ENCODE measurements around the gene CYB5RL.

Gene CYB5RL

DNA sequence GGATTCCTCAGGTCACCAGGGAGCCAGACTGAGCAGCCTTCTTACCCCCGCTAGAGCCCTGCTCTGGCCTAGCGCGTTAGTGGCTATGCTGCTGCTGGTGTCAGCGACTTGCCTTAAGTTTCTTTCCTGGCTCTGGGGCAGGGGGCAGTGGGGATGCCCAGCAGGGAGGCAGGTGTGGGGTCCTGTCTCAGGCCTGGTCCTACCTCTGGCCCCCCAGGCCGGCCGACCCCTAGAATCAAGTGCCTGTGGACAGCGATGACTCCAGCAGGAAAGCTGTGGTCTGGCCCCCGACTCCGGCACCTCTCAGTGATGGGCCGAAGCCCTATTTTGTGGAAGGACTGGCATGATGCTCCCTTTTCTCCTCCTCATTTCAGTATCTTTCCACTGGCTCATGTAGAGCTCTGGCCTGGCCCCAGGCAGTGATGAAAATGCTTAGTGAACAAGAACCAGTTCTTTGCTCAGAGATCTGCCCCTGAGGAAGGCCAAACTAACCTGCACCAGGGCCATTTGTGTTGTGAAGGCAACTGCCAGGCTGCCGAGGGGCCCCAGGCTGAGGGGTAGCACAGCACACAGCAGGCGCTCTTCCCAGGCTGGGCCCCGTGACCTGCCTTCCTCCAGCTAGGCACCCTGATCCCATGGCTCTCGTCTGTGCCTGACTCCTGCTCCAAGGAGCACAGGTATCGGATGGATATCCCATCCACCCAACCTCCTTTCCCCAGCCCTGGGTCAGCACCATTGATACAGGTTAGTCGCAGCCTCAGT lies 23.8 kb upstream of the CYB5RL start:
- no peak overlapping the region; the same call in 1 of the 2 replicates for H3K27ac ChIP-seq
- POLR2A ChIA-PET (ENCODE audit: low non-redundant PET), result no interaction called here
- CTCF ChIA-PET, result interaction anchor here (1.6 kb wide), 1 partner anchor 8 kb away, joined by 4 read pairs; no protein-coding TSS in a partner anchor
- TF ChIP-seq, protein P1, sequence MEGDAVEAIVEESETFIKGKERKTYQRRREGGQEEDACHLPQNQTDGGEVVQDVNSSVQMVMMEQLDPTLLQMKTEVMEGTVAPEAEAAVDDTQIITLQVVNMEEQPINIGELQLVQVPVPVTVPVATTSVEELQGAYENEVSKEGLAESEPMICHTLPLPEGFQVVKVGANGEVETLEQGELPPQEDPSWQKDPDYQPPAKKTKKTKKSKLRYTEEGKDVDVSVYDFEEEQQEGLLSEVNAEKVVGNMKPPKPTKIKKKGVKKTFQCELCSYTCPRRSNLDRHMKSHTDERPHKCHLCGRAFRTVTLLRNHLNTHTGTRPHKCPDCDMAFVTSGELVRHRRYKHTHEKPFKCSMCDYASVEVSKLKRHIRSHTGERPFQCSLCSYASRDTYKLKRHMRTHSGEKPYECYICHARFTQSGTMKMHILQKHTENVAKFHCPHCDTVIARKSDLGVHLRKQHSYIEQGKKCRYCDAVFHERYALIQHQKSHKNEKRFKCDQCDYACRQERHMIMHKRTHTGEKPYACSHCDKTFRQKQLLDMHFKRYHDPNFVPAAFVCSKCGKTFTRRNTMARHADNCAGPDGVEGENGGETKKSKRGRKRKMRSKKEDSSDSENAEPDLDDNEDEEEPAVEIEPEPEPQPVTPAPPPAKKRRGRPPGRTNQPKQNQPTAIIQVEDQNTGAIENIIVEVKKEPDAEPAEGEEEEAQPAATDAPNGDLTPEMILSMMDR (conservative IDR thresholded peaks at IDR 0.05; ENCODE audit: low read depth), result no peak
- no peak for DNase-seq (ENCODE audit: low spot score)

DNA sequence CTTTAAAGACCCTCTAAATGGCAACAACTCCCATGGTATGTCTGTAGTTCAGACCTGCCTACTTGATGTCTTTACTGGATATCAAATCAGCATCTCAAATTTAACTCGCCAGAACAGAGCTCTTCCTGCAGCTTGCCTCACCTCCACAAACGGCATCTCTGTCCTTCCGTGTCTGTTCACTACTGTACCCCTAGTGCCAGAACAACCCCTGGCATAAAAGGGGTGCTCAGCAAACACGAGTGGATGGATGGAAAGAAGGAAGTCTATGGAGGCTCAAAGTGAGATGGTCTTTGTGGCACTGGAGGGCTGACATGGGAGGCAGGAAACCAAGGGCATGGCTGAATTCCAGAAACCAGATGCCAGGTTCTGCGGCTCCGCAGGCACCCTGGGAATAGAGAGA lies 22.9 kb upstream of the CYB5RL start:
- TF ChIP-seq, protein P1 (conservative IDR thresholded peaks at IDR 0.05; ENCODE audit: low read depth), result no peak
- CTCF ChIA-PET, result interaction anchor here (0.6 kb wide), 1 partner anchor 269 kb away, joined by 4 read pairs; no protein-coding TSS in a partner anchor
- no peak overlapping the region for H3K27ac ChIP-seq
- no peak for DNase-seq (ENCODE audit: low spot score)
- POLR2A ChIA-PET (ENCODE audit: low non-redundant PET), result no interaction called here

DNA sequence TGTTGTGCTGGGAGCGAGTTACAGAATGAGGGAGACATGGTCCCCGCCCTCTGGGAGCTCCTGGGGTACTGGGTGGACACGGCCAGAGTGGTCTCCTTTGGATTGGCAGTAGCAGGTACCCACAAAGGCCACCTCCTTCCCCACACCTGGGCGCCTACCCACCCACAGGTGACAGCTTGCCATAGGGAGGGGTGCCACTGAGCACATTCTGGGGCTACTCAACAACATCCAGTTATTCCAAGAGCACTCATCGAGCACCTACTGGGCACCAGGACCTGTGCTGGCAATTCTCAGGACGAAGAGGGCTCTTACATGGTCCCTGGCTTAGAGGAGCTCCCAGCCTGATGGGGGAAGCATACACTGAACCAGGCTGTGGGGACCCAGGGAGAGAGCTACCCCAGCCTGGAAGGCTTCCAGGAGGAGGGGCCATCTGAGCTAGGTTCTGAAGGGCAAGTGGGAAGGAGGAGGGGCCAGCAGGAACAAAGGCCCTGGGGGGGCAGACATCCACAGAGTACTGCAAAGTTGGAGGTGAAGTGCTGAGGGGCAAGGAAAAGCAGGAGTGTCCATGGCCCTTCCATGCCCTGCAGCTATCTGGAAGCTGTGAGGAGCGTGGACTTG lies 22.1 kb upstream of the CYB5RL start:
- ChIA-PET POLR2A (ENCODE audit: low non-redundant PET) (interaction anchor here (0.6 kb wide), 1 partner anchor 174 kb away, joined by 5 read pairs; no protein-coding TSS in a partner anchor), CTCF (interaction anchor here (0.6 to 1.2 kb wide), 2 partner anchors 268 to 270 kb away, joined by 3 to 4 read pairs; no protein-coding TSS in a partner anchor)
- no peak for DNase-seq (ENCODE audit: low spot score)
- no peak overlapping the region for H3K27ac ChIP-seq
- TF ChIP-seq, protein P1 (conservative IDR thresholded peaks at IDR 0.05; ENCODE audit: low read depth), result no peak

DNA sequence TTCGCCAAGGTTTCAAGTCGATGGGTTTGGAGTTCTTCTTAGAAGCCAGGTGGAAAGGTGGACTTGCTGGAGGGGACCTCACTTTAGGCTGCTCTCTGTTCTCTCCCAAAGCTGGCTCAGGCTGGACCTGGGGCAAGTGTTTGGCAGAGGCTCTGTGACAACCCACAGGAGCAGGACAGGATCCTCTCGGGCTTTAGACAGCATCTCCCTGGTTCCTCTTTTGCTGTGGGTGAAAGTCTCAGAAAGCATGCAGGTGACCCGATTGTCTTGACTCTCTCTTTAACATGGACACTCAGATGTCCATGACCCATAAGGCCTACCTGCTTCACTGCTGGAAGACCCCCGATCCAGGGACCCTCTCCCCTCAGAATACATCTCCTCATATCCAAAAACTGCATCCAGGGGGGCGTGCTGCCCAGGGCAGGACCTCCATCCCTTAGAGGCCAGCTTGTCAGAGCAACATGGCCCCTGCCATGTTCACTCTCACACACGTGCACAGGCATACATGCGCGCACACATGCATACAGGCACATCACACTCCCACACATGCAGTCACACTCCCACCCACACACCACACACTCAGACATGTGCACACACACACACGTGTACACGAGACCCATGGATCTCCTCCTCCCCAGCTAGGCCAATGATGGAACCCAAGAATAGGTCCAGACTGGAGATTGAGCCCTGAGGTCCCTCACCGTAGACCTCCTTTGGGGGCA lies 21.4 kb upstream of the CYB5RL start:
- no peak for DNase-seq (ENCODE audit: low spot score)
- TF ChIP-seq, protein P1 (conservative IDR thresholded peaks at IDR 0.05; ENCODE audit: low read depth), result no peak
- H3K27ac ChIP-seq, result peak overlapping the region; percentile 44
- CTCF ChIA-PET, result interaction anchor here (1.2 kb wide), 1 partner anchor 268 kb away, joined by 3 read pairs; no protein-coding TSS in a partner anchor
- POLR2A ChIA-PET (ENCODE audit: low non-redundant PET), result interaction anchor here (0.6 kb wide), 1 partner anchor 175 kb away, joined by 5 read pairs; no protein-coding TSS in a partner anchor

DNA sequence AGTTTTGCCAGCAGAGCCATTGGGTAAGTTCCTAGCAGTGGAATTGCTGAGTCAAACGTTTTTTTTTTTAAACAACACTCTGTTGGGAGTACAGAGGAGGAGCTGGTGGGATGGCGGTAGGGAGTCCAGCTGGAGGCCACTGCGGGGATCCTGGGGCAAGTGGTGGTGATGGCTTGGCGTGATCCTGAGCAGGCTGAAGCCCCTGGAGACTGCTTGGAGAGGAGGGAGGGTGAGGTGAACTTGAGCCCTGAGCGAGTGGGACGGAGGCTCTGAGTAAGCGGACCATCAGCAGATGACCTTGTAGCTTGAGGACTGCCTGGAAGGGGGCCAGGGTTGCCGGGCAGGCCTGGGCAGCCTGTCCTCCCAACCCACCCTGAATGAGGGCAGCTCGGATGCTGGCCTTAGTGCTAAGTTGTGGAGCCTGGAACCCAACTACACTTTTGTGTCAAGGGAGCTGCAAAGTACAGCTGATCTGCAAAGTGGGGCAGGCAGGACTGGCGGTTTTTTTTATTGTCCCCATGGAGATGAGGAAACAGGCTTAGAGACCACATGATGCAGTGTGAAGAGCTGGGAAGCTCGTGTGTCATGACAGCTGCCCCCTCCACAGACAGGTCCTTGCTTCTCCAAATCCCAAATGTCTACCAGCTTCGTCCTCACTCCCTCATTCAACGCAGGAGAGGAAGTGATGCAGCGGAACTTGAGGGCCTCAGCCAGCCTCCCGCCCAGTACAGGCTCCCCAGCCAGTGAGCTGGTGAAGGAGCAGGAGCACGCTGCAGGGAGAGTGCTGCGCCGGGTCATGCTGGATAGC lies 20.4 kb upstream of the CYB5RL start:
- H3K27ac ChIP-seq, result peak overlapping the region; percentile 44
- TF ChIP-seq, protein P1 (conservative IDR thresholded peaks at IDR 0.05; ENCODE audit: low read depth), result no peak
- ChIA-PET POLR2A (ENCODE audit: low non-redundant PET) (interaction anchor here (0.6 kb wide), 1 partner anchor 520 kb away, joined by 3 read pairs; no protein-coding TSS in a partner anchor), CTCF (interaction anchor here (1.2 kb wide), 1 partner anchor 270 kb away, joined by 3 read pairs; no protein-coding TSS in a partner anchor)
- no peak for DNase-seq (ENCODE audit: low spot score)
